Natural killer cell treated with Interleukin-12 subunit alpha and Interleukin-12 subunit beta and Interleukin-15 and Interleukin-18, amount 100 ng/mL, for 72 hours (primary cell): ENCODE data around the gene ENTREP1. TPM values are rescaled to one million over a fixed set of nuclear protein-coding genes. Genes with fewer than 3 reads are reported as not detected.
"Not testable (repeated sequence)": the region's sequence is repeated elsewhere in the genome, so short reads cannot be mapped to it uniquely, and the experiment has no call there.

ENCODE experiments used
- ATAC-seq, 2 donors: fragments of 150-1000 bp; cut with Tn5 transposase in 1 of 2; sonication (Bioruptor Pico), chemical (Tn5 transposase) in 1 of 2; 2 replicates each; pipeline ENCODE4 v1.10.0; 2021
- DNase-seq: peaks from one replicate; pipeline ENCODE4 v3.0.0; 2022; ENCODE audit warnings: low spot score
- H3K27ac Mint-ChIP-seq, 2 donors: 1 replicate in 1 of 2; 2 replicates in 1 of 2; pipeline ENCODE4 v1.8.0; 2022; ENCODE audit warnings: mixed read lengths in 2 of 2, mild to moderate bottlenecking in 1 of 2, moderate library complexity in 1 of 2
- H3K27me3 Mint-ChIP-seq, 2 donors: 1 replicate in 1 of 2; 2 replicates in 1 of 2; pipeline ENCODE4 v1.8.0; 2022; ENCODE audit warnings: mixed read lengths in 2 of 2
- H3K36me3 Mint-ChIP-seq: one replicate; pipeline ENCODE4 v1.8.0; 2022; ENCODE audit warnings: mixed read lengths
- H3K4me1 Mint-ChIP-seq, 2 donors: 1 replicate in 1 of 2; 2 replicates in 1 of 2; pipeline ENCODE4 v1.8.0; 2022; ENCODE audit warnings: low read depth in 2 of 2, mixed read lengths in 2 of 2, mild to moderate bottlenecking in 1 of 2
- H3K4me3 Mint-ChIP-seq: one replicate; pipeline ENCODE4 v1.8.0; 2022; ENCODE audit warnings: mixed read lengths
- H3K9me3 Mint-ChIP-seq: 2 replicates; pipeline ENCODE4 v1.8.0; 2022; ENCODE audit warnings: mixed read lengths
- total RNA-seq, 2 donors: library from RNA; stranded (reverse); gene quantifications; one replicate each; pipeline ENCODE4 v1.2.3, GENCODE V29; 2022

ENTREP1 gene
- total RNA-seq, 2 donors from 2014 or later: not detected

DNA sequence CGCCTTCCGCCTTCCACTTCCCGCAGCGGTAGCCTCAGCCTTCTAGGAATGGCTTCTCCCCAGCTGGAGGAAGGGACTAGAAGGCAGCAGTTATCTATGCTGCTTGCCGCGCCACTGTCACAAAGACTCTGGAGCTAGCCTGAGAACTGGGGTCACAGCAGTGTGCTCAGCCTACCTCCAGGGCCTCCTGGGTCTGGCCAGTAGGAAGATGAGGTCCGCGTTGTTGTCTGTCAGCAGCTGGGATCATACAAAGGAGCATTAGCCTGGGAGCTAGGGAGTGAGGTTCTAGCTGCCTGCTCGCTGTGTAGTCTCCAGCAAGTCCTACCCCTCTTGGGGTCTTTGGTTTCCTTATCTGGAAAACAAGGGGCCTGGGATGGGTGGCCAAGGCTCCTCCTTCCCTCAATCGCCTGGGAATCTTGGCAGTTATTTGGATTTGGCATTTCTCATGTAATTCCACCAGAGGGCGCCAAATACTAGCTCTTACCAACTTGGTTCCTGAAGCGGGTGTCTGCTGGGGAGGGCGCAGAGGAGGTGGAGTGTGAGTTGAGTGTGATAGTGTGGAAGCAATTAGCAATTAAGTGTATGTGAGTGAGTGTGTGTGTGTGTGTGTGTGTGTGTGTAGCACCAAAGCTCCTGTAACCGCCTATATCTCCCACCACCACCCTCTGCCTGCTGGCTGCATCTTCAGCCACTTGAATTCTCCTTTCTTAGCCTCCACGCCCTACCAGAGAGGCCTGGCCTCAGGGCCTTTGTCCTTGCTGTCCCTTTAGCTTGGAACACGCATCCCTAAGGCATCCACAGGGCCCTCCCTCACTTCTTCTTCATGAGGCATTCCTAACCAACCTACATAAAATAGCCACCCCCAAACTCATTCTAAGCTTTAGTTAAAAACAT, 97.1 kb downstream of the ENTREP1 start:
- peak; percentile 56 to 57 for ATAC-seq
- no peak for DNase-seq
- Mint-ChIP-seq H3K4me1 (no peaks in the 10 kb centered on the region), H3K9me3 (no peaks in the 10 kb centered on the region), H3K4me3 (no peak overlapping the region), H3K36me3 (no peaks in the 10 kb centered on the region), H3K27me3 (peaks cover 6 to 8% of the 10 kb centered on the region in 2 donors), H3K27ac (no peak overlapping the region)

DNA sequence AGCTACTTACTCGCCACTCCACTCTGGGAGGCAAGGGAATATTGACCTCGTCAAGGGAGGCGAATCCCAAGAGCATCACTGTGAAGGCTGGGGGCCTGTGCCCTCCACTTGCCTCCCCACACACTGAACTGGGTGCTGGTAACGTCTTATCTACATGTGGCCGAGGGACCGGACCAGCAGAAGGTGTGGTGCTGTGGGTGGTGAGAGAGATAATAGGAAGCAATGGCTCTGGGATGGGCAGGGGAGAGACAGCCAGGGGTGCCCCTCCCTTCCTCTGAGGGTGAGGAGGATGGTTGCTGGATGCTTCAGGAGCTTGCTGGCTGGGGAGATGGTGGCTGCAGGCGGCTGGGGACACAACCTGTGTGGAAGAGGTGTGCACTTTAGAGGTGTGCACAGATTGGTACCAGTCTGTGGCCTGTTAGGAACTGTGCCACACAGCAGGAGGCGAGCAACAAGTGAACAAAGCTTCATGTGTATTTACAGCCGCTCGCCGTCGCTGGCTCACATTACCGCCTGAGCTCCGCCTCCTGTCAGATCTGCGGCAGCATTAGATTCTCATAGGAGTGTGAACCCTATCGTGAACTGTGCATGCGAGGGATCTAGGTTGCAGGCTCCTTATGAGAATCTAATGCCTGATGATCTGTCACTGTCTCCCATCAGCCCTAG, 100.3 kb downstream of the ENTREP1 start:
- Mint-ChIP-seq H3K27me3 (peaks cover 0 to 3% of the 10 kb centered on the region in 2 donors), H3K4me3 (no peak overlapping the region), H3K4me1 (no peaks in the 10 kb centered on the region), H3K36me3 (no peaks in the 10 kb centered on the region), H3K9me3 (no peaks in the 10 kb centered on the region), H3K27ac (no peak overlapping the region)
- ATAC-seq (no peak), DNase-seq (no peak)

DNA sequence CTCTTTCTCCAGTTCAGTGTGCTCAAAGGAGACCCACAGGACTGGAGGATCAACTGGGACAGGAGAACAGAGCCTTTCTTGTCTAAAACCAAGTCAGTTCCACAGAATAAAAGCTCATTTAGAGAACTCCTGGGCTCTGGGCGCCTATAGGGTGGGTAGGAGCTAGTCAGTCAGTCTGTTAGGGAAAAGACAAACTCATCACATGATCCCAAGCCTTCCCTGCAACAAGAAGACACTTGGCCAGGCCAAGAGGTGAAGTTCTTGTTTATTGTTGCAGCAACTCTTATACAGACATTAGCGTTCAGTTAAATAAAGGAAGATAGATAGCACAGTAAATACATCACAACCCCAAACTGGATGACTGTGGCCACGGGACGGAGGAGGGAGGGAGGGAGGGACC, 102.3 kb downstream of the ENTREP1 start:
- Mint-ChIP-seq H3K4me1 (no peaks in the 10 kb centered on the region), H3K27me3 (peaks cover 0 to 6% of the 10 kb centered on the region in 2 donors), H3K4me3 (no peak overlapping the region), H3K36me3 (no peaks in the 10 kb centered on the region), H3K27ac (no peak overlapping the region), H3K9me3 (no peaks in the 10 kb centered on the region)
- DNase-seq (no peak), ATAC-seq (no peak)

DNA sequence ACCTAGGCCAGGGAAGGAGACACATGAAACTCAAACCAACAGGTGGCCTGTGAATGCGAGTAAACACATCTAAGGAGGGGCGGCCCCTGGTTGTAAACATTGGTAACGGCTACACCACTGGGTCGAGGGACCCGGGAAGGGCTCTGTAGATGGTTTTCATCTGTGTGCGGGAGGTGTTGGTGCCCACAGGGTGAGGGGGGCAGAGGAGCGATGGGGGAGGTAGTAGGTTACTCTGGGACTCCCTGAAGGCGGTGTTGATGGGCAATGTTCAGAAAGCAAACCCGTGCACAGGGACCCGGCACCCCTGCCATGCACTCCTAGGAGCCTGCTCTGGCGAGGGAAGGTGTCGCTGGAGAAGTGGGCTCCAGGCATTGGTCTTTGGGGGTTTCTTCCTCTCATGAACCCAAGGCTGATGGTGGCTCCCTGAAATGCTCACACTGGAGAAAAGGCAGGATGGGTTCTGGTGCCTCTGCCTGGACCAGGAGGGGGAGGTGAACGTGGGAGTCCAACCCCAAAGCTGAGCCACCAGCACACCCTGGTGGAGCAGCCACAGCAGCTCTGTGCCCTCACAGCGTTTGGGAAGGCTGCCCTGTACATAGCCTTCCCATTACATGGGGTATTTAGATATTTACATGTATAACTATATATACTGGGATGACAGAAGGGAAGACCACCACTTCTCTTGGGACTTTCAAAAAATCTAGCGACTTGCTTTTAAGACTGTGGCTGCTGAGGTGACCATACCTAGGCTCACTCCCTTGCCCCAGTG, 103.2 kb downstream of the ENTREP1 start:
- Mint-ChIP-seq H3K9me3 (no peaks in the 10 kb centered on the region), H3K27me3 (peaks cover 0 to 3% of the 10 kb centered on the region in 2 donors), H3K4me3 (no peak overlapping the region), H3K27ac (no peak overlapping the region), H3K4me1 (no peaks in the 10 kb centered on the region), H3K36me3 (no peaks in the 10 kb centered on the region)
- DNase-seq (no peak), ATAC-seq (no peak)

- no peaks in the 10 kb centered on the region for H3K9me3 Mint-ChIP-seq
- H3K27me3 Mint-ChIP-seq: peaks cover 0 to 3% of the 10 kb centered on the region in 2 donors
- ATAC-seq (no peak), DNase-seq (no peak)
- H3K4me3 Mint-ChIP-seq: no peak overlapping the region
- H3K36me3 Mint-ChIP-seq: no peaks in the 10 kb centered on the region
- H3K4me1 Mint-ChIP-seq: no peaks in the 10 kb centered on the region
- no peak overlapping the region for H3K27ac Mint-ChIP-seq
Measured at GRCh38 chr9:69429281-69429680, 104.3 kb downstream of the ENTREP1 start.

GRCh38 chr9:69430206-69430605, 105.2 kb downstream of the ENTREP1 start:
- Mint-ChIP-seq H3K4me1 (no peaks in the 10 kb centered on the region), H3K9me3 (no peaks in the 10 kb centered on the region), H3K4me3 (no peak overlapping the region), H3K27me3 (peaks cover 0 to 3% of the 10 kb centered on the region in 2 donors), H3K36me3 (no peaks in the 10 kb centered on the region), H3K27ac (no peak overlapping the region)
- ATAC-seq: no peak
- no peak for DNase-seq

DNA sequence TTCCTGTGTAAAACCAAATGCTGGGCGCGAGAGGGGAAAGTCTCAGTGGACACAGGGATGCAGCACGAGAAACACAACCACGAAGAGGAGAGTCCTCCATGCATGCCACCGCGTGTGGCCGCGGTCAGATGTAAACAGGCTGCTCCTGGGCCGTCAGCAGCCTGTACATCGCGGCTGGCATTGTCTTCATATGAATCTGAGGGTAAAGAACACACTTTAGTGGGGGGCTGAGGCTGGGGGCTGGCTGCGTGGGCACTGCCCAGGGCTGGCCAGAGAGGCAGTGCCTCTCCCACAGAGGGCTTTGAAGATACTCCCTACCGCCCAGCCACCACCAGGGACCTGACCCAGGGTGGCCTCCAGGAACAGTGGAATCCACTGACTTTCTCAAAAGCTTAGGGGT, 106.2 kb downstream of the ENTREP1 start:
- no peak for DNase-seq
- Mint-ChIP-seq H3K36me3 (no peaks in the 10 kb centered on the region), H3K9me3 (no peaks in the 10 kb centered on the region), H3K4me1 (no peaks in the 10 kb centered on the region), H3K27me3 (peaks cover 0 to 3% of the 10 kb centered on the region in 2 donors), H3K4me3 (no peak overlapping the region), H3K27ac (no peak overlapping the region)
- ATAC-seq: no peak

GRCh38 chr9:69431777-69432176, 106.8 kb downstream of the ENTREP1 start:
- no peak overlapping the region for H3K4me3 Mint-ChIP-seq
- H3K9me3 Mint-ChIP-seq: no peaks in the 10 kb centered on the region
- ATAC-seq (no peak), DNase-seq (no peak)
- H3K4me1 Mint-ChIP-seq: no peaks in the 10 kb centered on the region
- H3K27me3 Mint-ChIP-seq: peaks cover 0 to 3% of the 10 kb centered on the region in 2 donors
- H3K36me3 Mint-ChIP-seq: no peaks in the 10 kb centered on the region
- H3K27ac Mint-ChIP-seq: no peak overlapping the region

GRCh38 chr9:69432623-69433022, 107.6 kb downstream of the ENTREP1 start:
- DNase-seq (no peak), ATAC-seq (no peak)
- Mint-ChIP-seq H3K27ac (no peak overlapping the region), H3K9me3 (no peaks in the 10 kb centered on the region), H3K4me3 (no peak overlapping the region), H3K27me3 (peaks cover 0 to 3% of the 10 kb centered on the region in 2 donors), H3K4me1 (no peaks in the 10 kb centered on the region), H3K36me3 (no peaks in the 10 kb centered on the region)

- Mint-ChIP-seq H3K27ac (no peak overlapping the region), H3K27me3 (peaks cover 0 to 3% of the 10 kb centered on the region in 2 donors), H3K4me1 (no peaks in the 10 kb centered on the region), H3K4me3 (no peak overlapping the region), H3K36me3 (no peaks in the 10 kb centered on the region), H3K9me3 (no peaks in the 10 kb centered on the region)
- no peak for ATAC-seq
- no peak for DNase-seq
Measured at GRCh38 chr9:69433392-69433791, 108.4 kb downstream of the ENTREP1 start.

- ATAC-seq (peak in 1 of 2 donors; percentile 45), DNase-seq (no peak)
- no peaks in the 10 kb centered on the region for H3K4me1 Mint-ChIP-seq
- no peak overlapping the region for H3K4me3 Mint-ChIP-seq
- H3K27ac Mint-ChIP-seq: no peak overlapping the region
- no peaks in the 10 kb centered on the region for H3K9me3 Mint-ChIP-seq
- H3K27me3 Mint-ChIP-seq: peaks cover 0 to 3% of the 10 kb centered on the region in 2 donors
- H3K36me3 Mint-ChIP-seq: no peaks in the 10 kb centered on the region
Measured at GRCh38 chr9:69433968-69434367, 109.0 kb downstream of the ENTREP1 start.

DNA sequence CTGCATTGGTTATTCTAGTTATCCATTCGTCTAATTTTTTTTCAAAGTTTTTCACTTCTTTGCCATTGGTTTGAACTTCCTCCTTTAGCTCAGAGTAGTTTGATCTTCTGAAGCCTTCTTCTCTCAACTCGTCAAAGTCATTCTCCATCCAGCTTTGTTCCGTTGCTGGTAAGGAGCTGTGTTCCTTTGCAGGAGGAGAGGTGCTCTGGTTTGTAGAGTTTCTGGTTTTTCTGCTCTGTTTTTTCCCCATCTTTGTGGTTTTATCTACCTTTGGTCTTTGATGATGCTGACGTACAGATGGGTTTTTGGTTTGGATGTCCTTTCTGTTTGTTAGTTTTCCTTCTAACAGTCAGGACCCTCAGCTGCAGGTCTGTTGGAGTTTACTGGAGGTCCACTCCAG, 114.6 kb downstream of the ENTREP1 start:
- H3K9me3 Mint-ChIP-seq, DNase-seq, H3K27ac Mint-ChIP-seq, H3K27me3 Mint-ChIP-seq, H3K4me1 Mint-ChIP-seq, H3K4me3 Mint-ChIP-seq, H3K36me3 Mint-ChIP-seq, ATAC-seq: not testable (repeated sequence)

DNA sequence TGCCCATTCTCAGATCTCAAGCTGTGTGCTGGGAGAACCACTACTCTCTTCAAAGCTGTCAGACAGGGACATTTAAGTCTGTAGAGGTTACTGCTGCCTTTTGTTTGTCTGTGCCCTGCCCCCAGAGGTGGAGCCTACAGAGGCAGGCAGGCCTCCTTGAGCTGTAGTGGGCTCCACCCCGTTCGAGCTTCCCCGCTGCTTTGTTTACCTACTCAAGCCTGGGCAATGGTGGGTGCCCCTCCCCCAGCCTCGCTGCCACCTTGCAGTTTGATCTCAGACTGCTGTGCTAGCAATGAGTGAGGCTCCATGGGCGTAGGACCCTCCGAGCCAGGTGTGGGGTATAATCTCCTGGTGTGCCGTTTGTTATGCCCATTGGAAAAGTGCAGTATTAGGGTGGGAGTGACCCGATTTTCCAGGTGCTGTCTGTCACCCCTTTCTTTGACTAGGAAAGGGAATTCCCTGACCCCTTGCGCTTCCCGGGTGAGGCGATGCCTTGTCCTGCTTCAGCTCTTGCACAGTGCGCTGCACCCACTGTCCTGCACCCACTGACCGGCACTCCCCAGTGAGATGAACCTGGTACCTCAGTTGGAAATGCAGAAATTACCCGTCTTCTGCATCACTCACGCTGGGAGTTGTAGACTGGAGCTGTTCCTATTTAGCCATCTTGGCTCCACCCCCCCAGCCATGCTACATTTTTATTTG, 115.4 kb downstream of the ENTREP1 start:
- H3K27ac Mint-ChIP-seq, H3K4me3 Mint-ChIP-seq, H3K36me3 Mint-ChIP-seq, DNase-seq, ATAC-seq, H3K9me3 Mint-ChIP-seq, H3K4me1 Mint-ChIP-seq: not testable (repeated sequence)
- H3K27me3 Mint-ChIP-seq: peaks cover 0 to 11% of the 10 kb centered on the region in 2 donors
